Measurements from ENCODE around the gene FTO. TPM values are rescaled to one million over a fixed set of nuclear protein-coding genes. Genes with fewer than 3 reads are reported as not detected.

Gene FTO
- total and polyA plus RNA-seq, 2 of the 13 experiments (the other 11 are each of a cell fraction or from before 2014, with no cell fraction given): 41.6 to 55.8 TPM

DNA sequence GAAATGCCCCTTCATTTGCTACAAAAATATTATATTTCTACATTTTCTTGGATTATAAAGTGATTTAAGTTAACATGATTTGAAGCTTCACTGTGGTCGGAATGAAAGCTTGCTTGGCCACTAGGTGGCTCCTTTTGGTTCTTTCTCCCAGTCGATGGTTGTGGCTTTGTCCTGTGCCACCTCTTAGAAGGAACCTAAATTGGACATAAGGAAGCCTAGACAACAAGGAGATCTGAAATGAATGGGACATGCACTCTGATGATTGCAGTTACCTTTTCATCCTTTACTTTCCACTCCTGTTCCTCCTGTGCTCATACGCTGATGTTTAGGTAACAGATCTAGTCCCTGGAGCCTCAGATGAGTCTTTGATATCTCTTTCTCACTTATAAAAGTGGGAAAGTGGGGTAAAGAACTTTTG is 39.2 kb downstream of the FTO start (continued):
- TF ChIP-seq, protein P1, sequence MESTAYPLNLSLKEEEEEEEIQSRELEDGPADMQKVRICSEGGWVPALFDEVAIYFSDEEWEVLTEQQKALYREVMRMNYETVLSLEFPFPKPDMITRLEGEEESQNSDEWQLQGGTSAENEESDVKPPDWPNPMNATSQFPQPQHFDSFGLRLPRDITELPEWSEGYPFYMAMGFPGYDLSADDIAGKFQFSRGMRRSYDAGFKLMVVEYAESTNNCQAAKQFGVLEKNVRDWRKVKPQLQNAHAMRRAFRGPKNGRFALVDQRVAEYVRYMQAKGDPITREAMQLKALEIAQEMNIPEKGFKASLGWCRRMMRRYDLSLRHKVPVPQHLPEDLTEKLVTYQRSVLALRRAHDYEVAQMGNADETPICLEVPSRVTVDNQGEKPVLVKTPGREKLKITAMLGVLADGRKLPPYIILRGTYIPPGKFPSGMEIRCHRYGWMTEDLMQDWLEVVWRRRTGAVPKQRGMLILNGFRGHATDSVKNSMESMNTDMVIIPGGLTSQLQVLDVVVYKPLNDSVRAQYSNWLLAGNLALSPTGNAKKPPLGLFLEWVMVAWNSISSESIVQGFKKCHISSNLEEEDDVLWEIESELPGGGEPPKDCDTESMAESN (CRISPR knock-in tag; conservative IDR thresholded peaks at IDR 0.05): peak; percentile 97
- TF ChIP-seq ZSCAN5A (CRISPR knock-in tag; IDR thresholded peaks at IDR 0.05; ENCODE audit: borderline replicate concordance) (no peak), ZNF382 (CRISPR knock-in tag; IDR thresholded peaks at IDR 0.05; ENCODE audit: borderline replicate concordance) (no peak), SALL1 (CRISPR knock-in tag; IDR thresholded peaks at IDR 0.05) (no peak), ZNF614 (CRISPR knock-in tag; IDR thresholded peaks at IDR 0.05; ENCODE audit: borderline replicate concordance) (0 out of 2 replicates have a peak, but pooled peaks have one; percentile 56), ZMAT5 (CRISPR knock-in tag; IDR thresholded peaks at IDR 0.05; ENCODE audit: borderline replicate concordance, low read depth) (no peak), SAP130 (CRISPR knock-in tag; IDR thresholded peaks at IDR 0.05; ENCODE audit: low read depth) (no peak), ERF (CRISPR knock-in tag; IDR thresholded peaks at IDR 0.05) (0 out of 2 replicates have a peak, but pooled peaks have one; percentile 24), SETDB1 (CRISPR knock-in tag; IDR thresholded peaks at IDR 0.05; ENCODE audit: borderline replicate concordance) (no peak), HNF1A (IDR thresholded peaks at IDR 0.05; ENCODE audit: low read depth) (no peak), HNF1A (CRISPR knock-in tag; IDR thresholded peaks at IDR 0.05; ENCODE audit: borderline replicate concordance) (no peak), ZNF703 (CRISPR knock-in tag; IDR thresholded peaks at IDR 0.05; ENCODE audit: borderline replicate concordance) (no peak), KAT7 (CRISPR knock-in tag; IDR thresholded peaks at IDR 0.05; ENCODE audit: borderline replicate concordance) (no peak), FOSL2 (CRISPR knock-in tag; IDR thresholded peaks at IDR 0.05) (0 out of 2 replicates have a peak, but pooled peaks have one; percentile 33), TSC22D2 (CRISPR knock-in tag; IDR thresholded peaks at IDR 0.05; ENCODE audit: borderline replicate concordance) (no peak), CTCF (CRISPR knock-in tag; IDR thresholded peaks at IDR 0.05) (peak; percentile 77), BHLHE40 (IDR thresholded peaks at IDR 0.05; ENCODE audit: low read length) (no peak), CBFB (CRISPR knock-in tag; IDR thresholded peaks at IDR 0.05) (no peak)
- TF ChIP-seq, protein P2, sequence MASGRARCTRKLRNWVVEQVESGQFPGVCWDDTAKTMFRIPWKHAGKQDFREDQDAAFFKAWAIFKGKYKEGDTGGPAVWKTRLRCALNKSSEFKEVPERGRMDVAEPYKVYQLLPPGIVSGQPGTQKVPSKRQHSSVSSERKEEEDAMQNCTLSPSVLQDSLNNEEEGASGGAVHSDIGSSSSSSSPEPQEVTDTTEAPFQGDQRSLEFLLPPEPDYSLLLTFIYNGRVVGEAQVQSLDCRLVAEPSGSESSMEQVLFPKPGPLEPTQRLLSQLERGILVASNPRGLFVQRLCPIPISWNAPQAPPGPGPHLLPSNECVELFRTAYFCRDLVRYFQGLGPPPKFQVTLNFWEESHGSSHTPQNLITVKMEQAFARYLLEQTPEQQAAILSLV (CRISPR knock-in tag; IDR thresholded peaks at IDR 0.05; ENCODE audit: borderline replicate concordance): no peak
